ENCODE data around the gene VIPR2. TPM values are rescaled to one million over a fixed set of nuclear protein-coding genes. Genes with fewer than 3 reads are reported as not detected.

VIPR2 gene
- total and polyA plus RNA-seq, 2 experiments from 2014 or later, result 1.3 to 2.7 TPM

- no peak overlapping the region for H3K4me3 ChIP-seq
- peaks cover 14% of the 10 kb centered on the region for H3K36me3 Mint-ChIP-seq (ENCODE audit: low read depth)
Measured at GRCh38 chr7:158987691-158988090, 157.0 kb downstream of the VIPR2 start.

More at GRCh38 chr7:158987691-158988090, 157.0 kb downstream of the VIPR2 start:
- Mint-ChIP-seq H3K4me3 (no peak overlapping the region), H3K27ac (no peak overlapping the region), H3K4me1 (no peaks in the 10 kb centered on the region), H3K9me3 (peaks cover 2% of the 10 kb centered on the region), H3K27me3 (ENCODE audit: insufficient read depth, low read depth, poor library complexity) (no peaks in the 10 kb centered on the region)
- ATAC-seq, result no peak
- Histone ChIP-seq H3K9me2 (ENCODE audit: insufficient read depth) (no peaks in the 10 kb centered on the region), H3K27ac (ENCODE audit: low read depth) (no peak overlapping the region), H4K20me1 (replicated peaks; ENCODE audit: insufficient read depth) (no peaks in the 10 kb centered on the region), H3K79me2 (replicated peaks; ENCODE audit: insufficient read depth) (no peaks in the 10 kb centered on the region), H3K4me2 (no peak overlapping the region), H3K36me3 (ENCODE audit: insufficient read depth) (peaks cover 4% of the 10 kb centered on the region; the same call in 1 of the 2 replicates), H2AFZ (no peak overlapping the region), H3F3A (replicated peaks; ENCODE audit: low read depth) (no peaks in the 10 kb centered on the region), H3K4me1 (ENCODE audit: insufficient read depth) (no peaks in the 10 kb centered on the region), H3K27me3 (ENCODE audit: insufficient read depth) (peaks cover 10% of the 10 kb centered on the region)
- TF ChIP-seq REST (IDR thresholded peaks at IDR 0.05; ENCODE audit: unreplicated experiment) (no peak), NANOG (IDR thresholded peaks at IDR 0.05; ENCODE audit: borderline replicate concordance) (no peak), POLR2AphosphoS5 (IDR thresholded peaks at IDR 0.05; ENCODE audit: low read depth) (no peak), ETS1 (IDR thresholded peaks at IDR 0.05) (no peak), ZNF462 (CRISPR knock-in tag; IDR thresholded peaks at IDR 0.05) (no peak), CREB1 (CRISPR knock-in tag; IDR thresholded peaks at IDR 0.05; ENCODE audit: low read depth) (no peak), EZH2 (IDR thresholded peaks at IDR 0.05; ENCODE audit: low read depth, unreplicated experiment) (no peak), ZNF331 (CRISPR knock-in tag; IDR thresholded peaks at IDR 0.05; ENCODE audit: low read depth) (no peak), JUNB (IDR thresholded peaks at IDR 0.05; ENCODE audit: unreplicated experiment) (no peak), STAT1 (IDR thresholded peaks at IDR 0.05; ENCODE audit: unreplicated experiment) (no peak), ZNF114 (CRISPR knock-in tag; IDR thresholded peaks at IDR 0.05) (no peak), EZH2phosphoT487 (IDR thresholded peaks at IDR 0.05; ENCODE audit: unreplicated experiment) (no peak), CTCF (conservative IDR thresholded peaks at IDR 0.05; ENCODE audit: low read depth in 2 of 2) (no peak)
- no peak for DNase-seq (ENCODE audit: low spot score)

Data from GM23338 (cell line).